HG03432 (cell line): ENCODE results near the gene PNLIPRP1.

Source experiments
- ATAC-seq: cut with Tn5 transposase; IDR thresholded peaks from one replicate; pipeline ENCODE4 v1.9.1; 2021; ENCODE audit warnings: mild to moderate bottlenecking, moderate library complexity; ENCODE audit not compliant: unreplicated experiment

Gene PNLIPRP1

DNA sequence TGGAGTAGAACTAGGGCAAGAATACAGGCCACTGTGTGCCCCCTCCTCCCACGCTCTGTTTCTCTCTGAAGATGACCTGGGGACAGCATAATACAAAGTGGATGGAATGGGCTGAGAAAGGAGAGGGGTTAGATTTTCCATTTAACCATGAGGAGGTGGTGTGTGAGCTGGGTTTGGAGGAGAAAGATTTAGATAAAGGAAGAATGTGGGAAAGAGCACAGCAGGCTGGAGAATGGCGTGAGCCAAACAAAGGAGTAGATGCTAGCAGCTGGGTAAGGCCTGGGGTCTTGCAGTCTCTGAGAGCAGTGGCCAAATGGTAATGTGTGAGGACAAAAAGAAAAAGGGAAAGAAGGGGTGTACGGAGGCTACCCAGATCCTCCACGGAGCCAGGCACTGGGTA is 38.6 kb downstream of the PNLIPRP1 start:
- no peak for ATAC-seq

DNA sequence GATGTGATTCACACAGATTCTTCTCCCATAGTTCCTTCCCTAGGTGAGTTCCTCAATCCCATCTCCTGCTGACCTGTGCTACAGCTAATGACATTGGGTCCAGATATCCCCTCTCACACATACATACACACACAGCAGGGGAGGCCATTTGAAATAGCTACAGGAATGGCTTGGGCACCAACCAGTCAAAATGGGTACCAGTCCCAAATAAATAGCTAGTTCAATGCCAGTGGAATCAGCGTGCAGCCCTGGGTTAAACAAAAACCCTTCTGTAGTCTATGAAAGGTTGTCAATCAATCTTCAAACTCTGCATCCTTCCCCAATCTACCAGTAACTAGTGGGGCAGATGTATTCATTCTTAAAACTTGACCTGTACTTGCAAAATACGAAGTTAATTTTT is 39.3 kb downstream of the PNLIPRP1 start:
- ATAC-seq, result no peak

DNA sequence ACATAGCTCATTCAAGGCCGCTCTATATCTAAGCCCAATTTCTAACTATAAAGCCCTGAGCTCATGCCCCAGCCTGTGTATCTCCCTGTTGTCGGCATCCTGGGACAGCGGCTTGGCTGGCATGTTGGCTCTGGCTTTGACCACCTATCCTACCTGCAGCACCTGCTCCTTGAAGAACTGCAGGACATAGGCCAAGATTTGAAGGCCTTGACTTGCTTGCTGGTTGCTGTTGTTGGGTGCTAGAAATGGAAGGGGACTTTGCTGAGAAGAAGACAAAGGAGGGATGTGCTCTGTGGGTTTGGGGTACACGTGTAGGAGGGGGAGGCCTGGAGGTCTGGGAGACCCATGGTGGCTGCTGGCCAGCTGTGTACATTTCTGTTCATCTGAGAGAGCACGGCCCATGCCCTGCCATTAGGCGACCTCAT is 41.1 kb downstream of the PNLIPRP1 start:
- no peak for ATAC-seq

DNA sequence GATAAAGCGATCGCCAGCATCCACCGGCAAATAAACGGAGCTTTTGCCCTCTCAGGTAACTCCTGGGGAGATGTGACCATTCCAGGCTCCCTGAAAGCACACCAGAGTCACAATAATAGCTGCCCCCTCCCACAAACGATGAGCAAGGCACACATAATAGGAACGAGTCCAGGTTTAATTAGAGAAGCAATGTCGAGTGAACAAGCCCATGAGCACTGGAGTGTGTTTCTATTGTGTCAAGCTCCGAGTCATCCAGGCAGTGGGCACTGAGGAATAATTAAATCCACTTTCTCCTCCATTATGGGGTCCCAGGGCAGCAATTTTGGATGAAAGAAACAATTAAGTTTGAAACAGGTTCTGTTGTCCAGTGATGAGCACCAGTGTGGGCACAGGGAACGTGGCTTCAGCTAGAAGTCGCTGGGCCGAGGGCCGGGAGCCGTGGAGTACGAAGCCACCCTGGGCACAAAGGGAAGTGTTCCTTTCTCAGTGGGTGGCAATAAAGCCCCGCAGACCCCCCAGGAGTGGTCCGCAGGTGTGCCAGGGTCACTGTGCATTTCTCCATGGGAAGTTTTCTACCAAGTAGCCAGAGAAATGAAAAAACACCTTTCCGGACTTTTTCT is 41.9 kb downstream of the PNLIPRP1 start:
- ATAC-seq, result no peak

DNA sequence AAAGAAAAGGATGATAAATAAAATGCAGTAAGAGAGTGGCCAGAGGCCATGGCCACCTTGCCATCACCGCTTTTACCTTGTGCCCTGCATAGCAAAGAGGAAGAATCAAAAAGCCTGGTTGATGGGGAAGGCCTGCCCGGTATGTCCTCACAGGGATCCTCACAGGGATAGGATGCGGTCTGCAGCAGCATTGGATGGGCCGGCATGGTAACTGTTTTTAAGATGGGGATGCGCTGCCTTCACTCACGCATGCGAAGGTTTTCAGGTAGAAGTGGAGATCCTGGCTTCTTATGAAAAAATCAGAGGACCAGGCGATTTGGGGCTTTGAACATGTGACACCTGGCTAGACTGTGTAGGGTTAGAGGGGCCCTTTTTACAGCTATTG is 42.4 kb downstream of the PNLIPRP1 start:
- no peak for ATAC-seq

DNA sequence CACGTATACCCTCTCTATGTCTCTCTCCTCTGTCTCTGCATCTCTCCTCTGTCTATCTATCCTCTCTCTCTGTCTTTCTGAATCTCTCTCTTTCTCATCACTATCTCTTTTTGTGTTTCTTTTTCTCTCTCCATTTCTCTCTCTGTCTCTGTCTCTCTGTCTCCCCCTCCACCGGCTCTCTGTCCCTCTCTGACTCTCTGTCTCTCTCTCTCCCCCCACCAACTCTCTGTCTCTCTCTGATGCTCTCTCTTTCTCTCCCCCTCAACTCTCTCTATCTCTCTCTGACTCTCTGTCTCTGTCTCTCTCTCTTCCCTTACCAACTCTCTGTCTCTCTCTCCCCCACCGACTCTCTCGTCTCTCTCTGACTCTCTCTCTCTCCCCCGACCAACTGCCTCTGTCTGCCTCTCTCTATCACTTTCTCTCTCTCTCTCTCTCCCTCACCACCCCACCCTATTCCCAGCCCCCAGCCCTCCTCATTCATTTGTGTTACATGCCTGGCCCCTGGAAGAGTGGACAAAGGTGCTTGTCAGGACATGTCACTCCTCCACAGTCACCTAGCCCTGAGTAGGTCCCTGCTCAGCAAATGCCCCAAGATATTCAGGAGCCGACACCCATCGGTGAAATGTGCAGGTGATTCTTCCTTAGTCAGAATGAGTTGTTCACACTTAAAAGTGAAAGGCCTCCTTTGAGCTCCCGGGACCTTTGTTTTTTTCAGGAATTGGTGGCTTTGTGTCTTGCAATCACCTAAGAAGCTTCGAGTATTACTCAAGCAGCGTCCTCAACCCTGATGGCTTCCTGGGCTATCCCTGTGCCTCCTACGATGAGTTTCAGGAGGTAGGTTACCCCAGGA is 43.6 kb downstream of the PNLIPRP1 start:
- ATAC-seq, result no peak

DNA sequence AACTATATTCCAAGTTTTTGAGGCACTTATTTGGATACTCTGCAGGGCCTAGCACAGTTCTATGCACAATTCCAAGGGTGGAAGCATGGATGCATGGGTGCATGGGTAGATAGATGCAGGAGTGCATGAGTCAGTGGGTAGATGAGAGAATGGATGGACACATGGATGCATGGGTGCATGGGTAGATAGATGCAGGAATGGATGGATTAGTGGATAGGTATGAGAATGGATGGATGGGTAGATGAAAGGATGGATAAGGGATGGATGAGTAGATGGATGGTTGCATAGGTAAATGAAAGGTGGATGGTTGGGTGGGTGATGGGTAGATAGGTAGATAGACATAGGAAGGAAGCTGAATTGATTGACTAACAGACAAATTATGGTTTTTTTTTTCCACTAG is 45.6 kb downstream of the PNLIPRP1 start:
- no peak for ATAC-seq

DNA sequence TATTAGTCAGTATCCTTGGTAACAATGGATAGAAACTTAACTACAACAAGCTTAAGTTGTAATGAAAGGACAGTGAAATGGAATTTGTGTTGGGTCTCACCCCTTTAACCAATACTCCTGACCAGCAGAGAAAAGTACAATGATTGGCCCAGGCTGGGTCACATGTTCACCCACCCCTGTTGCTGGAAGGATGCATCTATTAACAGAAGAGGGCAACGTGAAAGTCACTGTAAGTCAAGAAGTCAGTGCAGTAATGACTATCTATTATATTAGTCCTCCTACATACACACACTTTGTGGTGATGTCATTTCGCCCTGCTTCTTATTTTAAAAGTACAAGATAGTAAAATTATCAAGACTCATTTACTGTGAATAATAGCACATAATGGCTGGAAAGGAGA is 46.2 kb downstream of the PNLIPRP1 start:
- ATAC-seq, result no peak

DNA sequence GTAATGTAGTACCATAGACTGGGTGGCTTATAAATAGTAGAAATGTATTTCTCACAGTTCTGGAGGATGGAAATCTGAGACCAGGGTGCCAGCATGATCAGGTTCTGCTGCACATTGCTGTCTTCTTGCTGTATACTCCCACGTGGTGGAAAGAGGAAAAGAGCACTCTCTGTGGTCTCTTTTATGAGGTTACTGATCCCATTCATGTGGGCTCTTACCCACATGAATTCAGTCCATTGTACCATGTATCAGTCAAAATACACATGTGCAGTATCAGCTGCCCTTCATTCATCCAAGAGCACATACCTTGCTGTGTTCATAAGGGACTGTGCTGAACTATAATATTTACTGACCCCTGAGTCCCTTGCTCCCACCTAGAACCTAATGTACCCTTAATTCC is 47.1 kb downstream of the PNLIPRP1 start:
- no peak for ATAC-seq

DNA sequence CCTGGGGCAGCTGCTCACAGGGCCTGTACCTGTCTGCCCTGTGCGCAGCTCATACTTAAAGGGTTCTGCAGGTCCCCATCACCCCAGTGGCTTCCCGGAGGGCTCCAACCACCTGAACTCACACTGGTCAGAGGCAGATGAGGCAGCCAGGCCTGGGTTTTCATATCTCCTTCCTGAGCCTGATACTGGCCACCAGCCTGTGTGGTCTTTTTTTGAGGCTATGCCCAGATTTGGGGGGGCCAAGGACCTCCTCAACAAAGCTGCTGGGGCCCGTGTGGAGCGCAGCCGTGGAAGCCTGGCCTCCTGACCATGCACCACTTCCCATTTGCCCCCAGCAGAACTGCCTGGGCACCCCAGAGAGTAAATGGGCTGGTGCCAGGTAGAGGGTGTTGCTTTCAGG is 55.7 kb downstream of the PNLIPRP1 start:
- no peak for ATAC-seq

DNA sequence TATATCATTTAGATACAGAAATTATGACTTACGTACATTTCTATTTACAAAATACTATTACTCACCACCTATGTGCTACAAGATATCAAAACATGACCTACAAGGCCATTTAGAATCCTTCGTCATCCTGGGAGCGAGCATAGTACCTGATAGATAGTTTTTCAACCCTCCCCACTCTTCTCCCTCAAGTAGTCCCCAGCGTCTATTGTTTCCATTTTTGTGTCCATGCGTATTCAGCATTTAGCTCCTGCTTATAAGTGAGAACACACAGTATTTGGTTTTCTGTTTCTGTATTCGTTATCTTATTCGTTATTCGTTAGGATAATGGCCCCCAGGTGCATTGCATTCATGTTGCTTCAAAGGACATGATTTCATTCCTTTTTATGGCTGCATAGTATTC is 58.1 kb downstream of the PNLIPRP1 start:
- ATAC-seq, result no peak

DNA sequence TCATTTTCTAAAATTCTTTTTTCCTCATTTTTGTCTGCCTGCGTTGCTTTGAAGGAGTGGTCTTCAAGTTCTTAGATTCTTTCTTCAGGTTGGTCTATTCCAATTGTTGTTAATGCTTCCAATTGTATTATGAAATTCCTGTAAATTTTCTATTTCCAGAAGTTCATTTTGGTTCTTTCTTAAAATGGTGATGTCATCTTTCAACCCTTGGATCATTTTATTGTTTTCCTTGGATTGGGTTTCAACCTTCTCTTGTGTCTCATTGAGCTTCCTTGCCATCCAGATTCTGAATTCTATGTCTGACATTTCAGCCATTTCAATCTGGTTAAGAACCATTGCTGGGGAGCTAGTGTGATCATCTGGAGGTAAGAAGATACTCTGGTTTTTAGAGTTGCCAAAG is 63.1 kb downstream of the PNLIPRP1 start:
- no peak for ATAC-seq

DNA sequence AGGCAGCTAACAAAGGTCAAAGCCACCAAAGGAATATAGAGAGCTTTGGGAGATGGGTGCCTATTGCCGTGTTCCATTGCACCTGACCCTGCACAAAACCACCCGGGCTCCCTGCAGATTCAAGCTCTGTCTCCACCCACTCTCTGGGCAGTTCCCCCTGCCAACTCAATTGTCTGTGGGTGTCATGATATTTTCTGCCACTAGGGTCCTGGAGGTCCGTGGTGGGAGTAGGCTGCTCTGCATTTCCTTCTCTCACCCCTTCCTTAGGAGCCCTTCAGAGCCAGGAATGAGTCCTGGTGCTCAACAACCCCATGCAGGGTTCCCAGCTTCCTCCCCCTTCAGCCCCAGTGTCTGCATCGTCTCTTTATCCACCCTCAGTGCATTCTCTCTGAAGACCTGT is 64.1 kb downstream of the PNLIPRP1 start:
- peak; percentile 52 for ATAC-seq

DNA sequence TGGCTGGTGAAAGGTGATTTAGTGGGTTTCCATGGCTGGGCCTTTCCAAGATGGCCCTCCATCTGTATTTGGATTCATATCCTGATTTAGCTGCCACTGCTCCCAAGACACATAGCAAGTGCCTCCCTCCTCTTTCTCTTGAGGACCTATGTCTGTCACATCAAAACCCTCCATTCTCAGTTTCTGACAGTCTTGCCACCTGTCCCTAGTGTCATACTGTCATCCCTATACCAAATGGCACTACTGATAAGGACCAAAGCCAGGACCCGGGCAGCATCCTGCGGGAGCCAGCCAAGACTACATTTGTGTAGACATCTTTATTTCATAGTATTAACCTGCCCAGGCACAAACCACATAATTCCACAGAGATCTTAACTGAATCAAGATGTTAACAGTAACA is 64.8 kb downstream of the PNLIPRP1 start:
- no peak for ATAC-seq

DNA sequence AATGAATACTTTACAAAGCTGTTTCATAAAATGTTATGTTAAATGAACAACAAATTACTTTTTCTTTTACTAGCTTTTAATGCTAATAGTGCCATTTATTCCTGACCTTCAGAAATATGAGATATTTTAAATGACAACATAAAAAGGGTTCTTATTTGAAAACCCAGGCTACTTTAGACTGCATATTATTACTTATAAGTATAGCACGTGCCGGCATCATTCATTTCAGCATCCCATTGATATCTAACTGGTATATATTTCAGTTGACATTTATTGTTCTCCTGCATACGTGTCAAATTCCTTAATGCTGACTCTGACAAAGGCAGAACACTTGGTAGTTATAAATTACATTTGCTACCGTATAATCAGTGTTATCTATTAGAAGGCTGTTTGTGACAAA is 65.3 kb downstream of the PNLIPRP1 start:
- ATAC-seq, result no peak

DNA sequence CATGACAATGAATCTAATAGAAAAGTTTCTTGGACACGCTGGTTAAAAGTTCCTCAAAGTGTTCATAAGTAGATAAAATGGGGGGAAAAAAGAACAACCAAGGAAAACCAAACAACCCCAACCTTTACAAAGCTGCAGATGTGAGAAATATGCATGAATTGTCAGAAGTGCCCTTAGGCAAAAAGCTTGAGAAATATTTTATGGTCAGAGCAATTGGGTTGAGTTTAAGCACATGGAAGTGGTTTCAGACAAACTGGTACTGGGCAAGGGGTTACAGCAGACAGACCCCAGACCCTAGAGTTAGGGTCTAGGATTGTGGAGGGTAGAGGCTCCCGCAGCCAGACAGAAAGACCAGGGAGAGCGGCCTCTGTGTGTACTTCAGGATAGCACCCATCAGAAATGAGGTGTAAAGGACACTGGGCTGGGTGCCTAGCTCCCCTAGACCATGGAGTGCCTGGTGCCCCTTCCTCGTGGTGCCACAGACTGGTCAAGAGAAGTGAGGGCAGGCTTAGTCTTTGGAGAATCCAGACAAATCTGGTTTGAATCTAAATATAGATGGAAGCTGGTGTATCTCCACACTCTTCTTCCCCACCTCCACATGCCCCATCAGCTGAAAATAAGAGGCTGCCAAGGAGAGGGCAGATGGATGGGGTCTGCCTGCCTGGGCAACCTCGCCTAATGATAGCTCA is 67.2 kb downstream of the PNLIPRP1 start:
- no peak for ATAC-seq
